Smooth muscle cell (in vitro differentiated cells): ENCODE data around the gene ZBED4. TPM values are rescaled to one million over a fixed set of nuclear protein-coding genes. Genes with fewer than 3 reads are reported as not detected.

ENCODE experiments used
- DNase-seq: peaks from one replicate; lab custom pipeline; 2025; ENCODE audit not compliant: unreplicated experiment; lab: John Stamatoyannopoulos, UW
- H2AFZ ChIP-seq: fragments of 200-600 bp; sonication (generic); 2 replicates; pipeline ENCODE4 v1.6.0; 2016; ENCODE audit warnings: antibody characterized with exemption, low read depth, mild to moderate bottlenecking
- H3F3A ChIP-seq: fragments of 200-600 bp; sonication (generic); 2 replicates; pipeline ENCODE4 v1.6.0; 2017; ENCODE audit warnings: antibody characterized with exemption, low read depth
- H3K27ac ChIP-seq: fragments of 200-600 bp; sonication (generic); 2 replicates; pipeline ENCODE4 v1.5.1; 2016; ENCODE audit warnings: low read depth, mild to moderate bottlenecking
- H3K27me3 ChIP-seq: fragments of 200-600 bp; sonication (generic); 2 replicates; pipeline ENCODE4 v1.6.1; 2016; ENCODE audit warnings: low read depth, mild to moderate bottlenecking
- H3K36me3 ChIP-seq: fragments of 200-600 bp; sonication (generic); 2 replicates; pipeline ENCODE4 v1.5.1; 2016; ENCODE audit warnings: low read depth
- H3K4me1 ChIP-seq: fragments of 200-600 bp; sonication (generic); 2 replicates; pipeline ENCODE4 v1.5.1; 2016; ENCODE audit warnings: low read depth
- H3K4me2 ChIP-seq: fragments of 200-600 bp; sonication (generic); 2 replicates; pipeline ENCODE4 v1.6.0; 2016; ENCODE audit warnings: mild to moderate bottlenecking
- H3K4me3 ChIP-seq: fragments of 200-600 bp; sonication (generic); 2 replicates; pipeline ENCODE4 v1.5.1; 2016; ENCODE audit warnings: mild to moderate bottlenecking
- H3K79me2 ChIP-seq: fragments of 200-600 bp; sonication (generic); 2 replicates; pipeline ENCODE4 v1.6.0; 2016; ENCODE audit warnings: low read depth, mild to moderate bottlenecking
- H3K9ac ChIP-seq: fragments of 200-600 bp; sonication (generic); 2 replicates; pipeline ENCODE4 v1.6.0; 2016; ENCODE audit warnings: low read depth
- H3K9me3 ChIP-seq: fragments of 200-600 bp; sonication (generic); replicated peaks from 2 replicates; pipeline ENCODE4 v1.5.1; 2016; ENCODE audit warnings: low read depth
- H4K20me1 ChIP-seq: fragments of 200-600 bp; sonication (generic); 2 replicates; pipeline ENCODE4 v1.6.0; 2016; ENCODE audit warnings: low read depth
- CTCF ChIP-seq: fragments of 200-600 bp; sonication (generic); IDR thresholded peaks from 2 replicates; pipeline ENCODE4 v1.5.1; 2017; ENCODE audit warnings: borderline replicate concordance, mild to moderate bottlenecking, antibody characterized with exemption; ENCODE audit not compliant: insufficient read depth, poor library complexity, severe bottlenecking
- WGBS: methylation state at CpG from one replicate; pipeline ENCODE4 v1.1.7; 2016; ENCODE audit warnings: low lambda C conversion rate; 5-methylcytosine and 5-hydroxymethylcytosine counted together
- polyA plus RNA-seq: library from polyadenylated mRNA; unstranded; fragments of >200 nt; fragmentation: Nextera tagmentation; extraction: Ambion mirVana; gene quantifications from 2 replicates; pipeline ENCODE4 v1.2.1, GENCODE V29; 2016
- small RNA-seq: library from RNA; depleted of rRNA; stranded (forward); fragments of <200 nt; gene quantifications from one replicate; pipeline ENCODE3, GENCODE V24; 2014
- total RNA-seq: library from RNA; depleted of rRNA; stranded (reverse); fragments of >200 nt; gene quantifications from 2 replicates; pipeline ENCODE4 v1.2.3, GENCODE V29; 2014

The ZBED4 gene
- total and polyA plus RNA-seq, 2 experiments from 2014 or later: 12.1 to 16.6 TPM

- no peak overlapping the region for H3K4me3 ChIP-seq
- H4K20me1 ChIP-seq: no peaks in the 10 kb centered on the region
- no peak for DNase-seq
- H3K9ac ChIP-seq: no peak overlapping the region
- no peaks in the 10 kb centered on the region for H3K79me2 ChIP-seq
- WGBS: 64% methylated on average over 27 of the region's 27 CpGs
- TF ChIP-seq CTCF: no peak
- H2AFZ ChIP-seq: no peak overlapping the region
- H3K27ac ChIP-seq: no peak overlapping the region
- no peaks in the 10 kb centered on the region for H3K36me3 ChIP-seq
- H3K4me1 ChIP-seq: peaks cover 7% of the 10 kb centered on the region
- H3F3A ChIP-seq: no peaks in the 10 kb centered on the region
- H3K9me3 ChIP-seq: no peaks in the 10 kb centered on the region
- no peaks in the 10 kb centered on the region for H3K27me3 ChIP-seq
- H3K4me2 ChIP-seq: peak overlapping the region; percentile 48
Measured at GRCh38 chr22:49937758-49938564, 84.3 kb downstream of the ZBED4 start.

GRCh38 chr22:49938565-49939136, 85.0 kb downstream of the ZBED4 start:
- Histone ChIP-seq H3K27ac (no peak overlapping the region), H3K4me3 (no peak overlapping the region)
- WGBS: 94% methylated on average over 19 of the region's 19 CpGs

More at GRCh38 chr22:49938565-49939136, 85.0 kb downstream of the ZBED4 start:
- Histone ChIP-seq H3K36me3 (no peaks in the 10 kb centered on the region), H3F3A (no peaks in the 10 kb centered on the region), H3K9me3 (no peaks in the 10 kb centered on the region), H3K27me3 (no peaks in the 10 kb centered on the region), H3K4me1 (peaks cover 7% of the 10 kb centered on the region), H3K4me2 (no peak overlapping the region), H3K9ac (no peak overlapping the region), H3K79me2 (no peaks in the 10 kb centered on the region), H2AFZ (no peak overlapping the region), H4K20me1 (no peaks in the 10 kb centered on the region)
- no peak for TF ChIP-seq CTCF
- no peak for DNase-seq

Small RNA genes lying within 50 kb of the gene (small RNA-seq; reads per million reads assigned to genes)
- gene AL117328.1: not detected
- gene RF00017: not detected

Other genes with a start within 250 kb of the ZBED4 start
- gene BRD1, start 26.0 kb upstream of the ZBED4 start, total RNA-seq: 18.3 and 20.5 TPM in 2 replicates
- gene BRD1, start 26.0 kb upstream of the ZBED4 start, polyA plus RNA-seq: 15.0 and 21.6 TPM in 2 replicates
- gene ALG12, start 64.6 kb downstream of the ZBED4 start, total RNA-seq: 12.7 and 13.9 TPM in 2 replicates
- 42.7 and 45.9 TPM in 2 replicates for gene ALG12, start 64.6 kb downstream of the ZBED4 start, polyA plus RNA-seq
- gene CRELD2, start 64.8 kb downstream of the ZBED4 start, total RNA-seq: 47.4 and 52.7 TPM in 2 replicates
- 100 and 127 TPM in 2 replicates for gene CRELD2, start 64.8 kb downstream of the ZBED4 start, polyA plus RNA-seq
- 19.1 and 20.1 TPM in 2 replicates for gene PIM3, start 106.9 kb downstream of the ZBED4 start, total RNA-seq
- 43.3 and 51.9 TPM in 2 replicates for gene PIM3, start 106.9 kb downstream of the ZBED4 start, polyA plus RNA-seq
- gene IL17REL, start 158.9 kb downstream of the ZBED4 start, total RNA-seq: 0.04 TPM in 1 of 2 replicates, not detected in the other
- not detected in 2 replicates for gene IL17REL, start 158.9 kb downstream of the ZBED4 start, polyA plus RNA-seq
- gene TTLL8, start 204.5 kb downstream of the ZBED4 start, total RNA-seq: not detected in 2 replicates
- 0.10 TPM in 1 of 2 replicates, not detected in the other for gene TTLL8, start 204.5 kb downstream of the ZBED4 start, polyA plus RNA-seq
- 4.2 and 5.6 TPM in 2 replicates for gene MLC1, start 231.6 kb downstream of the ZBED4 start, total RNA-seq
- 5.6 and 6.3 TPM in 2 replicates for gene MLC1, start 231.6 kb downstream of the ZBED4 start, polyA plus RNA-seq
- 0.85 and 1.2 TPM in 2 replicates for gene MOV10L1, start 236.2 kb downstream of the ZBED4 start, total RNA-seq
- 0.10 and 1.1 TPM in 2 replicates for gene MOV10L1, start 236.2 kb downstream of the ZBED4 start, polyA plus RNA-seq